ENCODE results near the gene GABRR3.

GABRR3 gene

DNA sequence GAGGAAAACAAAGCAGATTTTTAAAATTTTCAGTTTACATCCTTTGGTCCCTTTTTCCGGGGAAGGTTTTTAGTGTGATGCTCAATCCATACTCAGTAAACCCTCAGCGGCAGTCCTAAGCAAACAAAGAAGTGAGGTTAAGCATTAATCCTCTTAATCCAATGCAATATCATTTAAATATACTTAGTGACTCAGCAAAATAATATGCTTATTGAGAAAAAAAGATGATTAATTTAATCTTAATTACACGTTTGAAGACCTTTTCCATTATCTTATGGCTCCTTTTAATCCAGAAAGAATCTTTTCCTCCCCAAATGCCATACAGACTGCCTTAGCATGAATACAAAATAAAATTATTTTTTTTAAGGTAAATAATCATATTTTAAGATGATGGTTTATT lies at the start of gene GABRR3:
Gene GABRR3 (minus strand): TSS at position 108 of the 400 bp plus-strand sequence. CDS start 328 bp downstream, outside the sequence.
- ChIA-PET POLR2A (no interaction called here), CTCF (no interaction called here)
- TF ChIP-seq CTCF (IDR thresholded peaks at IDR 0.05; ENCODE audit: control extremely low read depth, extremely low read depth, low read depth, missing control alignments) = no peak
- no peak for DNase-seq (ENCODE audit: extremely low spot score)

DNA sequence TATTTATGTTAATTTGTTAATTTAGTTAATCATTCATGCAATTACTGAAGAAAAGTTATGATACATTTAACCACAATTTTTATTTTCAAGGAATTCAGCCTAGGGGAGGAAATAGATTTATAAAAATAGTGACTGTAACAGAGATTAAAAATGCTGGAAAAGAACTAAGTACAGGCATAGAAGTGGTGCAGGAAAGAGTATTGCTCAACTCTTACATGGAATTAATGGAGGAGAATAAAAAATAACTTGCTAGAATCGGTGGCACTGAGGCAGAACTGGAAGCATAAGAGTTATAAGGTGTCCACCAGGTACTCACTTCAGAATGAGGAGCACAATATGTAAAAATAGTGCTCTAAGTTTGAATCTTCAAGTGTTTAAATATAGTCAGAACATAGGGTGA lies 38.4 kb upstream of the GABRR3 start:
- DNase-seq (ENCODE audit: extremely low spot score) = no peak
- ChIA-PET CTCF (no interaction called here), POLR2A (no interaction called here)
- no peak for TF ChIP-seq CTCF (IDR thresholded peaks at IDR 0.05; ENCODE audit: control extremely low read depth, extremely low read depth, low read depth, missing control alignments)

DNA sequence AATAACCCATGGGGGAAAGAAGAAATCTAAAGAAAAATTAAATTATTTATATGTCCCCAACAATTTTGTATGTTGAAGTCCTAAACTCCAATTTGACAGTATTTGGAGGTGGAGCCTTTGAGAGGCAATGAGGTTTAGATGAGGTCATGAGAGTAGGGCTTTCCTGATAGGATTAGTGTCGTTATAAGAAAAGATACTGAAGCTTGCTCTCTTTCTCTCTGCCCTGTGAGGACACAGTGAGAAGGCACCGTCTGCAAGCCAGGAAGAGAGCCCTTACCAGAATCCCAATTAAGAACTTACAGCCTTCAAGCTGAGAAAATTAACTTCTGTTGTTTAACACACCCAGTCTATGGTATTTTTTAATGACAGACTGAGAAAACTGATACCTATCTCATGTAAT lies 35.7 kb upstream of the GABRR3 start:
- ChIA-PET CTCF (no interaction called here), POLR2A (no interaction called here)
- DNase-seq (ENCODE audit: extremely low spot score) = no peak
- TF ChIP-seq CTCF (IDR thresholded peaks at IDR 0.05; ENCODE audit: control extremely low read depth, extremely low read depth, low read depth, missing control alignments) = no peak

DNA sequence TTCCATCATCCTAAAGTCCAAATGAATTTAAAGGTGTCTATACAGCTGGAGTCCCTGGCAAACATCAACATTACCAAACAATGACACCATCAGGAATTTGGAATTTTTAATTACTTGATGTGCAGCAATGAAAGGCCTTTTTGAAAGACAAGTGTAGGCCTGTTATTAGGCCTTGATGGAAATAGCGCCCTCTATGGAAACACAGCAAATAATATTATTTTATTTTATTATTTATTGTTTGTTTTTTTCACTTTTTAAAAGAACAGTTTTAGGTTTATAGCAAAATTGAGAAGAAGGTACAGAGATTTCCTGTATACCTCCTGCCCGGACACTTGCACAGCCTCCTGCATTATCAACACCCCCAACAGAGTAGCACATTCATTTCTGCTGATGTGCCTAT lies 33.7 kb upstream of the GABRR3 start:
- CTCF ChIA-PET = interaction anchor here (1.0 to 1.6 kb wide), 3 partner anchors 9 to 228 kb away, joined by 3 read pairs; no protein-coding TSS in a partner anchor

GRCh38 chr3:98058244-98058960 lies 23.3 kb upstream of the GABRR3 start:
- POLR2A ChIA-PET = no interaction called here
- no peak for DNase-seq (ENCODE audit: extremely low spot score)
- TF ChIP-seq CTCF (IDR thresholded peaks at IDR 0.05; ENCODE audit: control extremely low read depth, extremely low read depth, low read depth, missing control alignments) = no peak
- CTCF ChIA-PET = no interaction called here

More for the DNA sequence above, 33.7 kb upstream of the GABRR3 start:
- DNase-seq (ENCODE audit: extremely low spot score) = no peak
- POLR2A ChIA-PET = no interaction called here
- TF ChIP-seq CTCF (IDR thresholded peaks at IDR 0.05; ENCODE audit: control extremely low read depth, extremely low read depth, low read depth, missing control alignments) = no peak

- POLR2A ChIA-PET = no interaction called here
- DNase-seq (ENCODE audit: extremely low spot score) = no peak
- TF ChIP-seq CTCF (IDR thresholded peaks at IDR 0.05; ENCODE audit: control extremely low read depth, extremely low read depth, low read depth, missing control alignments) = no peak
- CTCF ChIA-PET = no interaction called here
Measured at GRCh38 chr3:98057631-98058030, 22.5 kb upstream of the GABRR3 start.

All from GM10248 (cell line).